Endothelial cell of umbilical vein (primary cell): Measurements from ENCODE around the gene ANKRD62.

Experiments used
- CTCF ChIP-seq, 2 donors: IDR thresholded peaks; 1 replicate in 1 of 2; 2 replicates in 1 of 2; pipeline ENCODE4 v1.5.1; 2011; ENCODE audit warnings: low read length in 2 of 2, mild to moderate bottlenecking in 2 of 2, moderate library complexity in 2 of 2, control low read depth in 1 of 2, inconsistent platforms in 1 of 2, low read depth in 1 of 2; ENCODE audit not compliant: insufficient read depth in 1 of 2; ENCODE audit errors: extremely low read depth in 1 of 2
- EZH2 ChIP-seq: IDR thresholded peaks from 2 replicates; pipeline ENCODE4 v1.6.1; 2012; ENCODE audit warnings: borderline replicate concordance, low read depth, mild to moderate bottlenecking, moderate library complexity, low read length, inconsistent platforms; ENCODE audit not compliant: severe bottlenecking
- JUN ChIP-seq: IDR thresholded peaks from 2 replicates; pipeline ENCODE4 v1.6.1; 2011; ENCODE audit warnings: borderline replicate concordance, low read depth; ENCODE audit not compliant: insufficient read length, insufficient read depth
- MAX ChIP-seq: IDR thresholded peaks from 2 replicates; pipeline ENCODE4 v1.6.1; 2011; ENCODE audit not compliant: insufficient read depth, insufficient read length
- MYC ChIP-seq: IDR thresholded peaks from one replicate; pipeline ENCODE4 v1.6.1; 2011; ENCODE audit warnings: mild to moderate bottlenecking, low read depth, low read length
- POLR2A ChIP-seq: IDR thresholded peaks from 2 replicates; pipeline ENCODE4 v1.6.1; 2012; ENCODE audit warnings: low read depth, mild to moderate bottlenecking, control low read depth, low read length
- POLR2AphosphoS5 ChIP-seq: IDR thresholded peaks from 2 replicates; pipeline ENCODE4 v1.6.1; 2012; ENCODE audit warnings: low read depth, mild to moderate bottlenecking, control low read depth, low read length, moderate library complexity; ENCODE audit not compliant: insufficient read depth

- TF ChIP-seq CTCF (IDR thresholded peaks at IDR 0.05; ENCODE audit: extremely low read depth in 1 of 2, insufficient read depth in 1 of 2, low read depth in 1 of 2, low read length in 2 of 2) (no peak), POLR2AphosphoS5 (no peak), JUN (no peak), POLR2A (no peak), EZH2 (no peak), MAX (no peak), MYC (no peak)
Observed at GRCh38 chr18:12162786-12163185, 69.1 kb downstream of the ANKRD62 start.
